Activated T-cell treated with anti-CD3 and anti-CD28 coated beads, Interleukin-2, amount 50 U/mL, for 4 hours (primary cell): ENCODE results near the gene ANOS1. TPM values are rescaled to one million over a fixed set of nuclear protein-coding genes. Genes with fewer than 3 reads are reported as not detected.

ENCODE experiments used
- ATAC-seq, 2 donors: fragments of 200-7000 bp; cut with Tn5 transposase; one replicate each; pipeline ENCODE4 v1.10.0; 2021
- DNase-seq: peaks from one replicate; pipeline ENCODE4 v3.0.0-alpha.2; 2020
- H3K27me3 Mint-ChIP-seq: one replicate; pipeline ENCODE4 v1.8.0; 2021; ENCODE audit warnings: low read depth, mixed read lengths
- H3K36me3 Mint-ChIP-seq: one replicate; pipeline ENCODE4 v1.8.0; 2022; ENCODE audit warnings: mixed read lengths; ENCODE audit not compliant: insufficient read depth
- H3K4me1 Mint-ChIP-seq: one replicate; pipeline ENCODE4 v1.8.0; 2021; ENCODE audit warnings: low read depth, mixed read lengths
- H3K4me3 Mint-ChIP-seq: one replicate; pipeline ENCODE4 v1.8.0; 2021; ENCODE audit warnings: mild to moderate bottlenecking, moderate library complexity, mixed read lengths
- H3K9me3 Mint-ChIP-seq: one replicate; pipeline ENCODE4 v1.8.0; 2021; ENCODE audit warnings: mixed read lengths
- total RNA-seq, 3 donors: library from RNA; stranded (reverse); gene quantifications; one replicate each; pipeline ENCODE4 v1.2.1, GENCODE V29; 2021

ANOS1 gene
- total RNA-seq, 3 donors from 2014 or later = 0.05 to 0.08 TPM; not detected in 1

GRCh38 chrX:8730812-8731558 lies 952 bp downstream of the ANOS1 start:
- Mint-ChIP-seq H3K9me3 (no peaks in the 10 kb centered on the region), H3K4me1 (peaks cover 3% of the 10 kb centered on the region), H3K36me3 (no peaks in the 10 kb centered on the region), H3K4me3 (no peak overlapping the region), H3K27me3 (peaks cover 30% of the 10 kb centered on the region)
- ATAC-seq = no peak
- DNase-seq = no peak

- H3K27me3 Mint-ChIP-seq = peaks cover 30% of the 10 kb centered on the region
- no peaks in the 10 kb centered on the region for H3K9me3 Mint-ChIP-seq
- ATAC-seq (no peak), DNase-seq (no peak)
- H3K4me1 Mint-ChIP-seq = peaks cover 3% of the 10 kb centered on the region
- no peaks in the 10 kb centered on the region for H3K36me3 Mint-ChIP-seq
- no peak overlapping the region for H3K4me3 Mint-ChIP-seq
Measured at GRCh38 chrX:8729811-8730210, 2.1 kb downstream of the ANOS1 start.

- DNase-seq (no peak), ATAC-seq (no peak)
- Mint-ChIP-seq H3K4me1 (peaks cover 3% of the 10 kb centered on the region), H3K36me3 (no peaks in the 10 kb centered on the region), H3K4me3 (no peak overlapping the region), H3K9me3 (no peaks in the 10 kb centered on the region), H3K27me3 (peaks cover 32% of the 10 kb centered on the region)
Measured at GRCh38 chrX:8728932-8729535, 2.9 kb downstream of the ANOS1 start.

- no peaks in the 10 kb centered on the region for H3K4me1 Mint-ChIP-seq
- no peak for DNase-seq
- no peaks in the 10 kb centered on the region for H3K9me3 Mint-ChIP-seq
- ATAC-seq = no peak
- H3K4me3 Mint-ChIP-seq = no peak overlapping the region
- H3K36me3 Mint-ChIP-seq = no peaks in the 10 kb centered on the region
- H3K27me3 Mint-ChIP-seq = peaks cover 25% of the 10 kb centered on the region
Measured at GRCh38 chrX:8726031-8726652, 5.8 kb downstream of the ANOS1 start.

GRCh38 chrX:8724300-8724699 lies 7.6 kb downstream of the ANOS1 start:
- Mint-ChIP-seq H3K4me1 (no peaks in the 10 kb centered on the region), H3K4me3 (no peak overlapping the region), H3K27me3 (peaks cover 13% of the 10 kb centered on the region), H3K9me3 (no peaks in the 10 kb centered on the region), H3K36me3 (no peaks in the 10 kb centered on the region)
- DNase-seq (no peak), ATAC-seq (no peak)

GRCh38 chrX:8721536-8721935 lies 10.4 kb downstream of the ANOS1 start:
- Mint-ChIP-seq H3K27me3 (peaks cover 8% of the 10 kb centered on the region), H3K36me3 (no peaks in the 10 kb centered on the region), H3K4me3 (no peak overlapping the region), H3K9me3 (no peaks in the 10 kb centered on the region), H3K4me1 (no peaks in the 10 kb centered on the region)
- DNase-seq (no peak), ATAC-seq (no peak)

GRCh38 chrX:8720136-8720535 lies 11.8 kb downstream of the ANOS1 start:
- no peaks in the 10 kb centered on the region for H3K36me3 Mint-ChIP-seq
- no peaks in the 10 kb centered on the region for H3K4me1 Mint-ChIP-seq
- ATAC-seq = no peak
- peaks cover 5% of the 10 kb centered on the region for H3K27me3 Mint-ChIP-seq
- no peaks in the 10 kb centered on the region for H3K9me3 Mint-ChIP-seq
- no peak for DNase-seq
- no peak overlapping the region for H3K4me3 Mint-ChIP-seq

GRCh38 chrX:8717354-8717753 lies 14.6 kb downstream of the ANOS1 start:
- Mint-ChIP-seq H3K36me3 (no peaks in the 10 kb centered on the region), H3K4me1 (no peaks in the 10 kb centered on the region), H3K27me3 (peaks cover 3% of the 10 kb centered on the region), H3K4me3 (no peak overlapping the region), H3K9me3 (no peaks in the 10 kb centered on the region)
- DNase-seq = no peak
- ATAC-seq = no peak

- no peaks in the 10 kb centered on the region for H3K4me1 Mint-ChIP-seq
- H3K27me3 Mint-ChIP-seq = no peaks in the 10 kb centered on the region
- H3K36me3 Mint-ChIP-seq = no peaks in the 10 kb centered on the region
- no peak overlapping the region for H3K4me3 Mint-ChIP-seq
- ATAC-seq (no peak), DNase-seq (no peak)
- H3K9me3 Mint-ChIP-seq = no peaks in the 10 kb centered on the region
Measured at GRCh38 chrX:8714164-8714563, 17.8 kb downstream of the ANOS1 start.

GRCh38 chrX:8711401-8711800 lies 20.5 kb downstream of the ANOS1 start:
- DNase-seq (no peak), ATAC-seq (no peak)
- Mint-ChIP-seq H3K36me3 (no peaks in the 10 kb centered on the region), H3K4me1 (no peaks in the 10 kb centered on the region), H3K27me3 (peaks cover 2% of the 10 kb centered on the region), H3K4me3 (no peak overlapping the region), H3K9me3 (no peaks in the 10 kb centered on the region)

- Mint-ChIP-seq H3K4me3 (no peak overlapping the region), H3K36me3 (no peaks in the 10 kb centered on the region), H3K9me3 (no peaks in the 10 kb centered on the region), H3K27me3 (peaks cover 2% of the 10 kb centered on the region), H3K4me1 (no peaks in the 10 kb centered on the region)
- ATAC-seq (no peak), DNase-seq (no peak)
Measured at GRCh38 chrX:8704184-8704583, 27.8 kb downstream of the ANOS1 start.

- no peak for ATAC-seq
Measured at GRCh38 chrX:8692871-8693270, 39.1 kb downstream of the ANOS1 start.

GRCh38 chrX:8689473-8689872 lies 42.5 kb downstream of the ANOS1 start:
- H3K9me3 Mint-ChIP-seq = no peaks in the 10 kb centered on the region
- no peaks in the 10 kb centered on the region for H3K4me1 Mint-ChIP-seq
- ATAC-seq = no peak
- no peak overlapping the region for H3K4me3 Mint-ChIP-seq
- peaks cover 1% of the 10 kb centered on the region for H3K27me3 Mint-ChIP-seq
- DNase-seq = no peak
- no peaks in the 10 kb centered on the region for H3K36me3 Mint-ChIP-seq

More at GRCh38 chrX:8692871-8693270, 39.1 kb downstream of the ANOS1 start:
- peaks cover 1% of the 10 kb centered on the region for H3K27me3 Mint-ChIP-seq
- DNase-seq = no peak
- H3K4me1 Mint-ChIP-seq = no peaks in the 10 kb centered on the region
- H3K4me3 Mint-ChIP-seq = no peak overlapping the region
- H3K36me3 Mint-ChIP-seq = no peaks in the 10 kb centered on the region
- H3K9me3 Mint-ChIP-seq = peaks cover 3% of the 10 kb centered on the region

GRCh38 chrX:8688776-8689175 lies 43.2 kb downstream of the ANOS1 start:
- Mint-ChIP-seq H3K9me3 (no peaks in the 10 kb centered on the region), H3K36me3 (no peaks in the 10 kb centered on the region), H3K27me3 (peaks cover 1% of the 10 kb centered on the region), H3K4me1 (no peaks in the 10 kb centered on the region), H3K4me3 (no peak overlapping the region)
- no peak for DNase-seq
- no peak for ATAC-seq
